ENCODE data around the gene ADAMTSL2.

The ADAMTSL2 gene

GRCh38 chr9:133591116-133591910, 56.8 kb downstream of the ADAMTSL2 start:
- DNase-seq, result no peak

- no peak for DNase-seq
Measured at GRCh38 chr9:133591985-133592384, 57.5 kb downstream of the ADAMTSL2 start.

GRCh38 chr9:133592731-133593409, 58.4 kb downstream of the ADAMTSL2 start:
- peak in 2 of 4 experiments; percentile 4 to 9 for DNase-seq

- no peak for DNase-seq
Measured at GRCh38 chr9:133593587-133594253, 59.2 kb downstream of the ADAMTSL2 start.

GRCh38 chr9:133594310-133594709, 59.8 kb downstream of the ADAMTSL2 start:
- DNase-seq, result no peak

- no peak for DNase-seq
Measured at GRCh38 chr9:133595910-133596309, 61.4 kb downstream of the ADAMTSL2 start.

GRCh38 chr9:133597316-133597957, 62.9 kb downstream of the ADAMTSL2 start:
- no peak for DNase-seq

- no peak for DNase-seq
Measured at GRCh38 chr9:133598978-133599377, 64.5 kb downstream of the ADAMTSL2 start.

GRCh38 chr9:133599470-133600173, 65.1 kb downstream of the ADAMTSL2 start:
- no peak for DNase-seq

- no peak for DNase-seq
Measured at GRCh38 chr9:133600739-133601138, 66.2 kb downstream of the ADAMTSL2 start.

GRCh38 chr9:133601746-133602145, 67.2 kb downstream of the ADAMTSL2 start:
- no peak for DNase-seq

GRCh38 chr9:133602277-133602676, 67.8 kb downstream of the ADAMTSL2 start:
- DNase-seq, result no peak

- no peak for DNase-seq
Measured at GRCh38 chr9:133603135-133603927, 68.8 kb downstream of the ADAMTSL2 start.

- DNase-seq, result peak in 1 of 4 experiments; percentile 8
Measured at GRCh38 chr9:133604214-133604613, 69.7 kb downstream of the ADAMTSL2 start.

GRCh38 chr9:133604856-133605255, 70.4 kb downstream of the ADAMTSL2 start:
- no peak for DNase-seq

GRCh38 chr9:133605446-133605845, 70.9 kb downstream of the ADAMTSL2 start:
- no peak for DNase-seq

GRCh38 chr9:133605856-133606707, 71.6 kb downstream of the ADAMTSL2 start:
- DNase-seq, result no peak

- no peak for DNase-seq
Measured at GRCh38 chr9:133606708-133607025, 72.2 kb downstream of the ADAMTSL2 start.

- no peak for DNase-seq
Measured at GRCh38 chr9:133607381-133607780, 72.9 kb downstream of the ADAMTSL2 start.

GRCh38 chr9:133607976-133608375, 73.5 kb downstream of the ADAMTSL2 start:
- DNase-seq, result no peak

GRCh38 chr9:133608382-133608781, 73.9 kb downstream of the ADAMTSL2 start:
- DNase-seq, result no peak
